Upper lobe of left lung (tissue), 6 donors: ENCODE measurements around the gene ADAMTS10. TPM values are rescaled to one million over a fixed set of nuclear protein-coding genes. Genes with fewer than 3 reads are reported as not detected.

ENCODE experiments used
- ATAC-seq, 2 donors: fragments of 200-7000 bp; cut with Tn5 transposase; one replicate each; pipeline ENCODE4 v1.9.1; 2022; ENCODE audit warnings: mild to moderate bottlenecking in 2 of 2, moderate library complexity in 2 of 2; ENCODE audit not compliant: low FRiP score in 2 of 2
- DNase-seq, 2 donors: peaks; one replicate each; pipeline ENCODE4 v3.0.0-alpha.2; 2019 to 2020
- H3K27ac ChIP-seq, 4 donors: fragments of 200-600 bp; sonication (generic); one replicate each; pipeline ENCODE4 v1.5.1; 2016 to 2019
- H3K27me3 ChIP-seq, 4 donors: fragments of 200-600 bp; sonication (generic); one replicate each; pipeline ENCODE4 v1.5.1; 2017 to 2019
- H3K36me3 ChIP-seq, 4 donors: fragments of 200-600 bp; sonication (generic); one replicate each; pipeline ENCODE4 v1.5.1; 2016 to 2019
- H3K4me1 ChIP-seq, 4 donors: fragments of 200-600 bp; sonication (generic); one replicate each; pipeline ENCODE4 v1.5.1; 2018 to 2019
- H3K4me3 ChIP-seq, 4 donors: fragments of 200-600 bp; sonication (generic); one replicate each; pipeline ENCODE4 v1.5.1; 2017 to 2019; ENCODE audit warnings: mild to moderate bottlenecking in 2 of 4, moderate library complexity in 1 of 4
- H3K9me3 ChIP-seq, 4 donors: fragments of 200-600 bp; sonication (generic); one replicate each; pipeline ENCODE4 v1.5.1; 2018 to 2019
- EP300 ChIP-seq, 4 donors: sonication (generic); formaldehyde crosslinking; IDR thresholded peaks; one replicate each; pipeline ENCODE4 v1.5.1; 2017; ENCODE audit warnings: antibody characterized with exemption in 4 of 4, control low read depth in 2 of 4
- POLR2A ChIP-seq, 4 donors: fragments of 450-650 bp; IDR thresholded peaks; one replicate each; pipeline ENCODE4 v1.5.1; 2016 to 2017; ENCODE audit warnings: antibody characterized with exemption in 4 of 4, mild to moderate bottlenecking in 2 of 4
- POLR2AphosphoS5 ChIP-seq, 2 donors: sonication (generic); formaldehyde crosslinking; IDR thresholded peaks; one replicate each; pipeline ENCODE4 v1.5.1; 2017; ENCODE audit warnings: antibody characterized with exemption in 2 of 2
- WGBS, 2 donors: methylation state at CpG; one replicate each; pipeline ENCODE4 v1.1.5; 2017 to 2018; 5-methylcytosine and 5-hydroxymethylcytosine counted together
- total RNA-seq, 6 donors: library from RNA; depleted of rRNA in 4 of 6; stranded (reverse); fragments of >200 nt in 4 of 6; gene quantifications; one replicate each; pipeline versions ENCODE4 v1.1.0 to v1.2.1, GENCODE V29; 2016 to 2021
- TF ChIP-seq, protein P1 (sequence below), 6 experiments: fragments of 450-650 bp in 4 of 6; fragments of 200-600 bp in 2 of 6; sonication (generic) in 2 of 6; IDR thresholded peaks; one replicate each; pipeline ENCODE4 v1.5.1; 2016 to 2019; ENCODE audit warnings: antibody characterized with exemption in 6 of 6
- donor health status: DM: no; HTN: no; CAD: no; lungs with moderate emphysema.
- donor health status: DM: no; HTN: yes; CAD: no; lungs with severe emphysema.

The ADAMTS10 gene
- total RNA-seq, 6 donors from 2014 or later: 11.9 to 103 (median 19.8) TPM

GRCh38 chr19:8596168-8596567 lies 14.3 kb downstream of the ADAMTS10 start:
- H3K27ac ChIP-seq: peak overlapping the region in 3 of 4 donors; percentile 39 to 70 (median 69)
- peaks cover 0 to 3% (median 0%) of the 10 kb centered on the region in 4 donors for H3K27me3 ChIP-seq
- H3K36me3 ChIP-seq: peaks cover 0 to 20% (median 5%) of the 10 kb centered on the region in 4 donors
- H3K4me1 ChIP-seq: peaks cover 36 to 44% (median 41%) of the 10 kb centered on the region in 4 donors
- ATAC-seq: no peak
- H3K9me3 ChIP-seq: peaks cover 0 to 12% (median 4%) of the 10 kb centered on the region in 4 donors
- DNase-seq: no peak
- H3K4me3 ChIP-seq: no peak overlapping the region
- TF ChIP-seq EP300 (IDR thresholded peaks at IDR 0.05): no peak
- TF ChIP-seq POLR2AphosphoS5 (IDR thresholded peaks at IDR 0.05): no peak
- TF ChIP-seq, protein P1, sequence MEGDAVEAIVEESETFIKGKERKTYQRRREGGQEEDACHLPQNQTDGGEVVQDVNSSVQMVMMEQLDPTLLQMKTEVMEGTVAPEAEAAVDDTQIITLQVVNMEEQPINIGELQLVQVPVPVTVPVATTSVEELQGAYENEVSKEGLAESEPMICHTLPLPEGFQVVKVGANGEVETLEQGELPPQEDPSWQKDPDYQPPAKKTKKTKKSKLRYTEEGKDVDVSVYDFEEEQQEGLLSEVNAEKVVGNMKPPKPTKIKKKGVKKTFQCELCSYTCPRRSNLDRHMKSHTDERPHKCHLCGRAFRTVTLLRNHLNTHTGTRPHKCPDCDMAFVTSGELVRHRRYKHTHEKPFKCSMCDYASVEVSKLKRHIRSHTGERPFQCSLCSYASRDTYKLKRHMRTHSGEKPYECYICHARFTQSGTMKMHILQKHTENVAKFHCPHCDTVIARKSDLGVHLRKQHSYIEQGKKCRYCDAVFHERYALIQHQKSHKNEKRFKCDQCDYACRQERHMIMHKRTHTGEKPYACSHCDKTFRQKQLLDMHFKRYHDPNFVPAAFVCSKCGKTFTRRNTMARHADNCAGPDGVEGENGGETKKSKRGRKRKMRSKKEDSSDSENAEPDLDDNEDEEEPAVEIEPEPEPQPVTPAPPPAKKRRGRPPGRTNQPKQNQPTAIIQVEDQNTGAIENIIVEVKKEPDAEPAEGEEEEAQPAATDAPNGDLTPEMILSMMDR (IDR thresholded peaks at IDR 0.05): no peak
- TF ChIP-seq POLR2A (IDR thresholded peaks at IDR 0.05): no peak
- WGBS, 2 donors: 80 to 92% methylated on average over 13 to 20 of the region's 23 CpGs

DNA sequence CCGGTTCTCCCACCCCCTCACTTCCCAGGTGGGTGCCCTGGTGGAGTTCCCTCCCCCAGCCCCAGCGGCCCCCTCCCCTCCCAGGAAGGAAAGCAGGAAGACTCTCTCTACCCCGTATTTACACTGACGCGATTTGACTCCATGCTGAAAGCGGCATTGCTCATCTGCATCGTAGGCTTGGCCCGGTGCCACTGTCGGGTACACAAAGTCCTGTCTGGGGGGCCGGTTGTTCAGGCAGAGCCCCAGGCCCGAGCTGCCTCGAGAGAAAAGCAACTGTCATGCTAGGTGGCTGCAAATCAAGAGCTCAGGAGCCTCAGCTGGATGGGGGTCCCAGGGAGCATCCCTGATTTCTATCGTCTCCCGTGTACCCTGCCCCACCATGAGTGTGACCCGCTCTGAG lies 14.9 kb downstream of the ADAMTS10 start:
- Histone ChIP-seq H3K4me3 (no peak overlapping the region), H3K36me3 (peaks cover 0 to 14% (median 3%) of the 10 kb centered on the region in 4 donors), H3K4me1 (peaks cover 36 to 44% (median 41%) of the 10 kb centered on the region in 4 donors), H3K27ac (peak overlapping the region; percentile 39 to 70 (median 63)), H3K27me3 (peaks cover 0 to 3% (median 0%) of the 10 kb centered on the region in 4 donors), H3K9me3 (peaks cover 0 to 12% (median 4%) of the 10 kb centered on the region in 4 donors)
- DNase-seq: no peak
- ATAC-seq: no peak
- WGBS, 2 donors: 57 to 72% methylated on average over 10 to 13 of the region's 15 CpGs
- TF ChIP-seq, protein P1 (IDR thresholded peaks at IDR 0.05): no peak
- TF ChIP-seq POLR2AphosphoS5 (IDR thresholded peaks at IDR 0.05) (no peak), POLR2A (IDR thresholded peaks at IDR 0.05) (no peak), EP300 (IDR thresholded peaks at IDR 0.05) (no peak)

DNA sequence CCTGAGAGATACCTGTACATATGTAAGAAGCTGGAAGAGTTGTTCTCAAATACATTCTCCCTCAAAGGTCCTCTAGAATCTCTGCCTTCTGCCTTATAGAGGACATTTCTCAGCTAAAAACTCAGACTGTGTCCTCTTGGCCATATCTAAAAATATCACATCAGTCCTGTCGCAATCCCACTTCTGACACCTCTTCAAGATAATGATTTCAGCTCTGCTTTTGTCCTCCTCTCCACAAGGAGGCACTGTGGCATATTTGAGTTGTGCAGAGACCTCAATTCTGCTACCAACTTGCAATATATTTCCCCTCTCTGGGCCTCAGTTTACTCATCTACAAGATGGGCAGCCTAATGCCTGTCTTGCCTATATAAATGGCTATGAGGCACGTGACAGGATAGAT lies 16.6 kb downstream of the ADAMTS10 start:
- TF ChIP-seq, protein P1 (IDR thresholded peaks at IDR 0.05): peak in 5 of 6 experiments; percentile 17 to 26 (median 24)
- no peak for TF ChIP-seq POLR2AphosphoS5 (IDR thresholded peaks at IDR 0.05)
- TF ChIP-seq EP300 (IDR thresholded peaks at IDR 0.05): no peak
- TF ChIP-seq POLR2A (IDR thresholded peaks at IDR 0.05): no peak
- peaks cover 0 to 9% (median 4%) of the 10 kb centered on the region in 4 donors for H3K36me3 ChIP-seq
- H3K9me3 ChIP-seq: peaks cover 0 to 12% (median 4%) of the 10 kb centered on the region in 4 donors
- DNase-seq (no peak), ATAC-seq (no peak)
- WGBS, 2 donors: 80 to 83% methylated on average over 2 of the region's 2 CpGs
- peak overlapping the region in 2 of 4 donors; percentile 69 to 70 for H3K27ac ChIP-seq
- peaks cover 36 to 44% (median 41%) of the 10 kb centered on the region in 4 donors for H3K4me1 ChIP-seq
- no peak overlapping the region for H3K4me3 ChIP-seq
- H3K27me3 ChIP-seq: peaks cover 0 to 3% (median 0%) of the 10 kb centered on the region in 4 donors

GRCh38 chr19:8592231-8593009 lies 18.1 kb downstream of the ADAMTS10 start:
- Histone ChIP-seq H3K36me3 (peaks cover 0 to 9% (median 4%) of the 10 kb centered on the region in 4 donors), H3K9me3 (peaks cover 0 to 12% (median 4%) of the 10 kb centered on the region in 4 donors), H3K27ac (peak overlapping the region in 3 of 4 donors; percentile 38 to 70 (median 45)), H3K4me1 (peaks cover 36 to 44% (median 41%) of the 10 kb centered on the region in 4 donors), H3K4me3 (peak overlapping the region in 3 of 4 donors; percentile 29 to 37 (median 36)), H3K27me3 (peaks cover 0 to 3% (median 0%) of the 10 kb centered on the region in 4 donors)
- ATAC-seq (peak; percentile 91 to 95), DNase-seq (peak; percentile 92 to 93)
- 3% methylated on average over 37 to 50 of the region's 55 CpGs for WGBS, 2 donors
- no peak for TF ChIP-seq POLR2A (IDR thresholded peaks at IDR 0.05)
- TF ChIP-seq POLR2AphosphoS5 (IDR thresholded peaks at IDR 0.05): peak in 1 of 2 donors; percentile 57
- TF ChIP-seq, protein P1 (IDR thresholded peaks at IDR 0.05): no peak
- no peak for TF ChIP-seq EP300 (IDR thresholded peaks at IDR 0.05)
